Measurements from ENCODE around the gene AKNA.

GRCh38 chr9:114356792-114357191, 31.0 kb downstream of the AKNA start:
- TF ChIP-seq POLR2A (IDR thresholded peaks at IDR 0.05; ENCODE audit: low read depth, low read length), result no peak
- TF ChIP-seq POLR2AphosphoS5 (IDR thresholded peaks at IDR 0.05; ENCODE audit: low read depth, low read length), result no peak
